SKM-1 treated with dmso at 0.1 percent for 144 hours (cell line): ENCODE results near the gene RNPS1.

Experiments used
- DNase-seq: peaks from one replicate; lab custom pipeline; 2025; ENCODE audit not compliant: unreplicated experiment; lab: John Stamatoyannopoulos, UW

The RNPS1 gene

DNA sequence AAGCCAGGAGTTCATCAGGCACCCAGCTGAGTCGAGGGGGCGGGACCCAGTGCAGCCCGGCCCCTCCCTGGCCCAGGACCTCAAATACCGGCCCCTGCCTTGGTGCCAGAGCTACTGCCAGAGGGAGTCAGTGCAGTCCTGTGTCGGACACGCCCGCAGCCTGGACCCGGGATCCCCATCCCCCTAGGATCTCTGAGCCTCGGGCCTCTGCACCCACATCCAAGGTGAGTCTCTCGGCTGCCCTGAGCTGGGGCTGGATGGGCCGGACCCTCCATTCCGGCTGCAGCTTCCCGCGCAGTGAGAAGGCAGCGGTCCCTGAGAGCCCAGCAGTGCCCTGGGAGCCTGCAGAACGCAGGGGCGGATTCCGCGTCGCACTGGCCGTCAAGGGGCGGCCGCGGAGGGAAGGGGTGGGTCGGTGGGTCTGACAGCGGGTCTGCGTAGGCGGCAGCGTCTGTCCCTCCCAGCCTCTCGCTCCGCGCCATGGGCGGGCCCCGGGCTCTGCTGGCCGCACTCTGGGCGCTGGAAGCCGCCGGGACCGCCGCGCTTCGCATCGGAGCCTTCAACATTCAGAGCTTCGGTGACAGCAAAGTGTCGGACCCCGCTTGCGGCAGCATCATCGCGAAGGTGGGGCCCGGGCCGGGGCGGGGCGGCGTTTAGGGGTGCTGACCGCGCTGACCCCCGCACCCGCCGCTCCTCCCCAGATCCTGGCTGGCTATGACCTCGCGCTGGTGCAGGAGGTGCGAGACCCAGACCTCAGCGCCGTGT lies 31.4 kb downstream of the RNPS1 start, which contains the start of gene DNASE1L2:
Gene DNASE1L2, plus strand, starts transcription at position 108 of the 765 bp plus-strand sequence. Its CDS starts 373 bp downstream, at position 481.
- no peak for DNase-seq

GRCh38 chr16:2235695-2236336 lies 32.1 kb downstream of the RNPS1 start:
- no peak for DNase-seq

DNA sequence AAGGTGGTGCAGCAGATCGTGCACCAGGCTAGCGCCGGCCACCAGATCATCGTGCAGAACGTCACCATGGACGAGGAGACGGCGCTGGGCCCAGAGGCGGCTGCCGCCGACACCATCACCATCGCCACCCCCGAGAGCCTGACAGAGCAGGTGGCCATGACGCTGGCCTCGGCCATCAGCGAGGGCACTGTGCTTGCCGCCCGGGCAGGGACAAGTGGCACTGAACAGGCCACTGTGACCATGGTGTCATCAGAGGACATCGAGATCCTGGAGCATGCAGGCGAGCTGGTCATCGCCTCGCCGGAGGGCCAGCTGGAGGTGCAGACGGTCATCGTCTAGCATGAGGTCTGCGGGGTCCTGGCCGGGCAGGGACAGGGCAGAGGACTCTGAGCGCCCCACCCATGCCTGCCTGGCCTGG lies 32.7 kb downstream of the RNPS1 start:
- DNase-seq: no peak

DNA sequence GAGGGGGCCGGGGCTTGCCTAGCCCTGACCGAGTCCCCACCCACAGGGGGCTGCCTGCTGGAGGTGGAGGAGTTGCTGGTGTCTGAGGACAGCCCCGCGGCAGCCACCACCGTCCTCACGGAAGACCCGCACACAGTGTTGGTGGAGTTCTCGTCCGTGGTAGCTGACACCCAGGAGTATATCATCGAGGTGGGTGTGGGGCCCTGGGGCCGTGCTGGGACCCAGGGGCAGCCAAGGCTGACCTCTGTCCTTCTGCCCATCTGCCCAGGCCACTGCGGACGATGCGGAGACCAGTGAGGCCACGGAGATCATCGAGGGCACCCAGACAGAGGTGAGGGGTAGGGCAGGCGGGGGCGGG lies 33.1 kb downstream of the RNPS1 start:
- no peak for DNase-seq

GRCh38 chr16:2233872-2234812 lies 33.8 kb downstream of the RNPS1 start:
- DNase-seq: no peak

DNA sequence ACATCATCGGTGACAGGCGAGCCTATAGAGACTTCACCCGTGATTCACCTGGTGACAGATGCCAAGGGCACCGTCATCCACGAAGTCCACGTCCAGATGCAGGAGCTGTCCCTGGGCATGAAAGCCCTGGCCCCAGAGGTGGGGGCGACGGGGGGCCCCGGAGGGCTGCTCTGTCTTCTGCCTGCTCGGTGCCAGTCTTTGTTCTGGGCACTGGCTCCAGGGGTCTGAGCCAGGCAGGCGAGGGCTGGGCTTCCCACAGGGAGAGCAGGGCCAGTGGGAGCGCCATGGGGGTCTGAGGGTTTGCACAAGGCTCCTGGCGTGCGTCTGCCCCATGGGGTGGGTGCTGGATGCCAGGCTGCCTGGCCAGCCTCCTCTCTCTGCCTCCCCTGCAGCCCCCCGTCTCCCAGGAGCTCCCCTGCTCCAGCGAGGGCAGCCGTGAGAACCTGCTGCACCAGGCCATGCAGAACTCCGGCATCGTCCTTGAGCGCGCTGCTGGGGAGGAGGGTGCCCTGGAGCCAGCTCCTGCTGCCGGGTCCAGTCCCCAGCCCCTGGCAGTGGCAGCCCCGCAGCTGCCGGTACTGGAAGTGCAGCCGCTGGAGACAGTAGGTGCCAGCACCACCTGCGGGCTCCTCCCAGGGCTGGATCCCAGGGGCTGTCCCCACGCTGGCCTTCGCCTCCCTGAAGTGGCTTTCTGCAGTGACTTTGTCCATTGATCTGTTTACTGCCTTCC lies 34.7 kb downstream of the RNPS1 start:
- no peak for DNase-seq

GRCh38 chr16:2232094-2232990 lies 35.6 kb downstream of the RNPS1 start:
- no peak for DNase-seq

- DNase-seq: no peak
Observed at GRCh38 chr16:2231016-2231931, 36.7 kb downstream of the RNPS1 start.

DNA sequence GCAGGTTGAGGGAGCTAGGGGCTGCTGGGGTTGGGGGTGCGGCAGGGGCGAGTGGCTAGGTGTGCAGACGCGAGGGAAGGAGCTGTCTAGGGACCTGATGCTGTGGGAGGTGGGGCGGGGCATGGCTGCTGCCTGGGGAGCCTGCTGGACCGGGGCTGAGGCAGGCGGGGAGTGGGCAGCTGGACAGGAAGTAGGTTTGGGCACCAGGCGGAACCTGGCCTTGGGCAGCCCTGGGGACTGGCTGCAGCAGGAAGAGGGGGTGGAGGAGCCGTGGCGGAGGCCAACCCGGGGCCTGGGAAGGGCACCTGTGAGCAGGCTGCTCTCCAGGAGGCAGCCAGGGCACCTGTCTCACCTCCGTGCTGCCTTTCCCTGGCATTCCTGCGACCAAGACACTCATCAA lies 37.5 kb downstream of the RNPS1 start:
- DNase-seq: no peak

DNA sequence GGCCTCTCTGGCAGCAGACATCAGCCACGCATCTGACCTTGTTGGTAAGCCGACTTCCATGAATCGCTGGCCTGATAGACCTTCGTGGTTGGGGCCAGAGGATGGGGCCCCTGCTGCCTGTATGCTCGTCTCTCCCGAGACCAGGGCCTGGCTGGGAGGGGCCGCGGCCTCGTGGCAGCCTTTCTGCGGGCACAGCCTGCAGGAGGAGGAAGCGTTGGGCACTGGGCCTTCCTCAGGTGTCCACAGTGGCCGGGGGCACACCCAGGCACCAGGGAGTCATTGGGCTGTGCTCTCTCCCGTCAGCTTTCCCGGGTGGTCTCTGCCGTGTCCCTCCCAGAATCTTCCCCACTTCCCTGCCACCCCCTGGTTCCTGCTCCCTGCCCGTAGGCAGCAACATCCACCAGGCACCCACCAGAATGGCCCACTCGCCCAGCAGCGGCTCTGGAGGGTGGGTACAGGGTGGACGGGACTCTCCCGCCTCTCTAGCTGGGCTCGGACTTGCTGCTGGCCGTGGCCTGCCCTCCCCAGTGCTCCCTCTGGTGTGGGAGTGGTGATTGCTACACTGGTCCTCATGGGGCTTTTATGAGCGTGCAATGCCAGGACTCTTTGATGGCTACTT lies 38.2 kb downstream of the RNPS1 start:
- no peak for DNase-seq

DNA sequence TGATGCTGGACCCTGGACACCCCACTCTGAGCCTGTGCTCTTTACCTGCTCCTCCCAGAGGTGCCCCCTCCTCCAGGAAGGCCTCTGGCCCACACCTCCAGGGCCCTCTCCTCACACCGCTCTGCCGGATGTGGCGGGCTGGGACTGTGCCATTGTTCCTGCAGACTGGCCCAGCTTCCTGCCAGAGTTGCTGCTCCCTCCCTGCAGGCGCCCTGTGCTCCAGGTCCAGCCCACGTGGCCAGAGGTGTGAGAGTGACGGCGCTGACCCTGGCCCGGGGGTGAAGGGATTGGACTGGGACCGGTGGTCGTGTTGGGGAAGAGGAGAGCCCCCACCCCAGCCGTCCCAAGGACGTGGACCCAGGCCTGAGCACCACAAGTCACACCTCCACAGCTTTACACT lies 38.8 kb downstream of the RNPS1 start:
- no peak for DNase-seq

DNA sequence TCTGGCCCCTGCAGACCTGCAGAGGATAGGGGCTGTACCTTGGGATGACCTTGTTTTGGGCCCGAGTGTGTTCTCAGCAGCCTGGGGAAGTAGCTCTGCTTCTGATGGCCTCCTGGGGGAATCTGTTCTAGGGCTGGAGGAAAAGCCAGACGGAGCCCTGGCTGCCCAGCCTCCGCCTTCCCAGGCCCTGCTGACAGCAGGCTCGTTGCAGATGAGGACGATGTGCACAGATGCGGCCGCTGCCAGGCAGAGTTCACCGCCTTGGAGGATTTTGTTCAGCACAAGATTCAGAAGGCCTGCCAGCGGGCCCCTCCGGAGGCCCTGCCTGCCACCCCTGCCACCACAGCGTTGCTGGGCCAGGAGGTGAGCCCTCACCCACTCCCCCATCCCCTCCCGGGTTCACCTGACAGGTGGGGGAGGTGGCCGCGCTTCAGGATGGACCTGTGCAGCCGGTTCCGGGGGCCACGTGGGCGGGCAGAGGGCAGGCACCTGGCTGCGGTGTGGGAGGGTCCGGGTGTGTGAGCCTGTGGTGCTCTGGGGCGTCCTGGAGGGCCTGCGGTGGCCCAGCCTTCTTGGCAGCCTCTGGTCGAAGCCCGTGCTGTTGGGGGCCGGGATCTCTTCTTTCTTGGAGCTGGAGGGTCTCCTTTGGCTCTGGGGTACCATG lies 39.6 kb downstream of the RNPS1 start:
- no peak for DNase-seq

- DNase-seq: no peak
Observed at GRCh38 chr16:2226918-2227317, 41.0 kb downstream of the RNPS1 start.

GRCh38 chr16:2226245-2226793 lies 41.6 kb downstream of the RNPS1 start:
- DNase-seq: no peak

DNA sequence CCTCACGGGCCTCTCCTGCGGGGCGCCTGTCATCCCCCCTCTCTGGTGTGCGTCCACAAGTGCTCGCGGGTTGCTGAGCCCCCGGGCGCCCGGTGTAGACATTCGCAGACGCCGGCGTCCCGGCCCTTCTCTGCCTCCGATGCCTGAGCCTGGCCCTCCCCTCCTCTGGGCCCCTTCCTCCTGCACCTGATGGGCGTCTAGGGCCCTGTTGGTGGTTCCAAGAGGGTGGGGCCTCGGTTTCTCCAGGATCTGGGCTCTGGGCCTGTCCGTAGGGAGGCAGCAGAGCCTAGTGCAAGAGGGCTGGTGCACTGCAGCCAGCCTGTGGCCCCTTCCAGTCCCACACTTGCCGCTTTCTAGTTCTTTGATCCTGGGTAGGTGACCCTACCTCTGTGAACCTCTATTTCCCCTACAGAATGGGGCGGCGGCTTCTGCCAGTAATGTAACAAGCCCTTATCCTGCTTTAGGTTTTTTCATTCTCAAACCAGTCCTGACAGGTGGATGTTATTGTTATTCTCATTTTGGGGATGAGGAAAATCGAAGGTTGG lies 43.9 kb downstream of the RNPS1 start:
- no peak for DNase-seq

DNA sequence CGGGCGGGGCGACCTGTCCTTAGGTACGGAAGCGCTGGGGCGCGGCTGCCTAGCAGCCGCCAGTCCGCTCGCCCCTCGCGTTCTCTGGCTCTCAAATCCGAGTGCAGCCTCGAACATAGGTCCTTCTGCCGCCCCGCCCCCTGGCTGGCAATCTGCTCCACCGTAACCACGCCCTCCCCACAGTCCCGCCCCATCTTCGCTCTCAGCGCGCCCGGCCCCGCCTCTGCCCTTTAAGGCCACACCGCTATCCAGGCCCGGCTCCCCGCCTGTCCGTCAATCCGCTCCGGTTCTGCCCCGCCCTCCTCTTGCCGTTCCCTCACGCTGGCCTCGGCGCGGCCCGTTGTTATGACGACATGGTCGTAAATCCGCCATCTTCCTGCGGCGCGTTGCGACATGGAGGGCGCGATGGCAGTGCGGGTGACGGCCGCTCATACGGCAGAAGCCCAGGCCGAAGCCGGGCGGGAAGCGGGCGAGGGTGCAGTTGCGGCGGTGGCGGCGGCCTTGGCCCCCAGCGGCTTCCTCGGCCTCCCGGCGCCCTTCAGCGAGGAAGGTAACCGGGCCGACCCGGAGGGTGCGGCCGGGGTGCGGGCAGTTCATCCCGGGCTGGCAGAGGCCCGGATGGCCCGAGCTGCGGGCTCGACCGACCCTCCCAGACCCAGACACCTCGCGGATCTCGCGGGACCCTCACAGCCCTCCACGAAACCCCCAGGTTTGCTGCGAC lies 44.5 kb downstream of the RNPS1 start, which contains the start of gene E4F1:
Gene E4F1, plus strand, starts transcription at position 371 of the 721 bp plus-strand sequence. Its CDS starts 23 bp downstream, at position 394.
- peak; percentile 98 for DNase-seq
